Measurements from ENCODE around the gene RUSF1. TPM values are rescaled to one million over a fixed set of nuclear protein-coding genes. Genes with fewer than 3 reads are reported as not detected.
A peak's percentile ranks its signal among the peaks of the same experiment; 100 is the strongest.

Gene RUSF1
- total and polyA plus RNA-seq, 8 donors, result 21.4 to 171 (median 47.0) TPM

DNA sequence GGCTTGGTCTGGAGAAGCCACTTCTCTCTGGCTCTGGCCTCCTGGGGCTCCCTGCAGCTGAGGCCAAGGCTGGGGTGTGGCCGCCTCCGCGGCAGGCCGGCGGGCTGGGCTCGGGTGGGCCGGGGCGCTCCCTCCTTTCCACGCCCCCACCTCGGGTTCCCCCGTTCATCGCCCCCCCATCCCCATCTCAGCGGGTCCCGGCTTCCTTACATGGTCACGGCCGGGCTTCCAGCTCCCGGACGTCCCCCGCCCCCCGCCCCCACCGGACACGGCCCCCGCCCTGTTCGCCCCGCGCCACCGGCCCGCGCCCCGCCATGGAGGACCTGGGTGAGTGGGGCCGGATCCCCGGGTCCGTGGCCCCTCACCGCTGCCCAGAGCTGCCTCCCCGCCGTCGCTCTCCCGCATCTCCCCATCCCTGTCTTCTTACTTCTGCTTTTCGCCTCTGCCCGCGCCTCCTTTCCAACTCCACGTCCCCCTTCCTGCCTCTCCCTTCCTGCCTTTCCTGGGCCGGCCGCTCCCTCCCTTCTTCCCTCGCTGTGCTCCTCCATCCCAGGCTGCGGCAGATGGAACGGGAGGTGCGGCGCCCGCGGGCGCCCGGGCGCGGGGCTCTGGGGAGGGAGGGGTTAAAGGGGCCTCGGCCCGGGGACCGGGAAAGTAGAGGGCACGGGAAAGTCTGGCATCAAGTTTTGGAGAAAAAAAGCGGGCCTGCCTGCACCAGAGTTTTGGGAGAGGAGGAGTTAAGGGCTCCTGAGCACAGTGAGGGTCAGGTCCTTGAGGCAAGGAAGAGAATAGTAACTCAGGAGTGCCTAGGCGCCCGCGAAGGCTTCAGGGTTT lies 36.1 kb downstream of the RUSF1 start, which contains the start of gene TGFB1I1:
Gene TGFB1I1 (plus strand): TSS at position 278 of the 834 bp plus-strand sequence. CDS start 37 bp downstream, at position 315.
- TF ChIP-seq, protein P1, sequence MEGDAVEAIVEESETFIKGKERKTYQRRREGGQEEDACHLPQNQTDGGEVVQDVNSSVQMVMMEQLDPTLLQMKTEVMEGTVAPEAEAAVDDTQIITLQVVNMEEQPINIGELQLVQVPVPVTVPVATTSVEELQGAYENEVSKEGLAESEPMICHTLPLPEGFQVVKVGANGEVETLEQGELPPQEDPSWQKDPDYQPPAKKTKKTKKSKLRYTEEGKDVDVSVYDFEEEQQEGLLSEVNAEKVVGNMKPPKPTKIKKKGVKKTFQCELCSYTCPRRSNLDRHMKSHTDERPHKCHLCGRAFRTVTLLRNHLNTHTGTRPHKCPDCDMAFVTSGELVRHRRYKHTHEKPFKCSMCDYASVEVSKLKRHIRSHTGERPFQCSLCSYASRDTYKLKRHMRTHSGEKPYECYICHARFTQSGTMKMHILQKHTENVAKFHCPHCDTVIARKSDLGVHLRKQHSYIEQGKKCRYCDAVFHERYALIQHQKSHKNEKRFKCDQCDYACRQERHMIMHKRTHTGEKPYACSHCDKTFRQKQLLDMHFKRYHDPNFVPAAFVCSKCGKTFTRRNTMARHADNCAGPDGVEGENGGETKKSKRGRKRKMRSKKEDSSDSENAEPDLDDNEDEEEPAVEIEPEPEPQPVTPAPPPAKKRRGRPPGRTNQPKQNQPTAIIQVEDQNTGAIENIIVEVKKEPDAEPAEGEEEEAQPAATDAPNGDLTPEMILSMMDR (IDR thresholded peaks at IDR 0.05), result no peak
- no peak for TF ChIP-seq EP300 (IDR thresholded peaks at IDR 0.05)
- intact Hi-C loops (cut with DNase I; ENCODE audit: low total_unique reads), result no loop called here
- Histone ChIP-seq H3K4me1 (peaks cover 24 to 62% (median 51%) of the 10 kb centered on the region in 4 donors), H3K36me3 (peaks cover 12 to 42% (median 35%) of the 10 kb centered on the region in 4 donors), H3K27me3 (peaks cover 0 to 14% (median 0%) of the 10 kb centered on the region in 3 donors), H3K4me3 (peak within 1 kb of the TSS; percentile 56 to 81 (median 68)), H3K9me3 (no peaks in the 10 kb centered on the region), H3K27ac (peak within 1 kb of the TSS; percentile 70 to 96 (median 88))
- DNase-seq, result peak in 1 of 2 donors; percentile 90
- 0 to 2% (median 1%) methylated on average over 27 to 63 of the region's 63 CpGs for WGBS, 5 donors

DNA sequence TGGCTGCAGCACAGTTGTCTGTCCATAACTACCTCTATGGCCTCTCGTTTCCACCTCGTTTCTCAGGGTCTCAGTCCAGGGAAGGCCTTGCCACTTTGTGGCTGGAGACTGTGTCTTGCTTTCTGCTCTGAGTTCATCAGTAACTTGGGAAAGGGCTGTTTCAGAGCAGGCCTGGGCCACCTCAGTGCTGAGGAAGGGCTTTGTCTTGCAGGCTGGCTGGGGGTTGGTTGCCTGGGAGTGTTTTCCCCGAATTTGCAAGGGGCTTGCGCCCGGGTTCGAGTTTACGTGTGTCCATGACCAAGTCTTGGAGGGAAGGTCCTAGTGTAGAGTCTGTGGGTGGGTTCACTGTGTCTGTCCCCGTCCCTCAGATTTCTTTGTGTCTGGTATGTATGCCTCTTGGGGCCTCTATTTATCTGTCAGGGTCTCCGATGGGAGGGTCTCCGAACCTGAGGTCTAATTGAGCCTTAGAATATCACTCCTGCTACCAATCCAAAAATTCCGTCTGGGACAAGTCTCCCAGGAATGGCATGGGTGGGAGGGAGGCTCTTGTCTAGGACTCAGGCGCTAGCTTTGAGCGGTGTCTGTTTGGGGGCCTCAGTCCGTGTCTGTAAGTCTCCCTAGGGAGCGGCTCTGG lies 36.8 kb downstream of the RUSF1 start:
- peaks cover 0 to 14% (median 0%) of the 10 kb centered on the region in 3 donors for H3K27me3 ChIP-seq
- intact Hi-C loops (cut with DNase I; ENCODE audit: low total_unique reads), result no loop called here
- TF ChIP-seq EP300 (IDR thresholded peaks at IDR 0.05), result no peak
- TF ChIP-seq, protein P1 (IDR thresholded peaks at IDR 0.05), result no peak
- no peak for TF ChIP-seq POLR2AphosphoS5 (IDR thresholded peaks at IDR 0.05)
- TF ChIP-seq POLR2A (IDR thresholded peaks at IDR 0.05), result no peak
- H3K9me3 ChIP-seq, result no peaks in the 10 kb centered on the region
- peaks cover 15 to 42% (median 37%) of the 10 kb centered on the region in 4 donors for H3K36me3 ChIP-seq
- peak overlapping the region; percentile 56 to 81 (median 68) for H3K4me3 ChIP-seq
- H3K4me1 ChIP-seq, result peaks cover 20 to 56% (median 44%) of the 10 kb centered on the region in 4 donors
- peak overlapping the region; percentile 48 to 96 (median 88) for H3K27ac ChIP-seq
- DNase-seq, result no peak
- 28 to 57% (median 44%) methylated on average over 11 to 15 of the region's 15 CpGs for WGBS, 5 donors

DNA sequence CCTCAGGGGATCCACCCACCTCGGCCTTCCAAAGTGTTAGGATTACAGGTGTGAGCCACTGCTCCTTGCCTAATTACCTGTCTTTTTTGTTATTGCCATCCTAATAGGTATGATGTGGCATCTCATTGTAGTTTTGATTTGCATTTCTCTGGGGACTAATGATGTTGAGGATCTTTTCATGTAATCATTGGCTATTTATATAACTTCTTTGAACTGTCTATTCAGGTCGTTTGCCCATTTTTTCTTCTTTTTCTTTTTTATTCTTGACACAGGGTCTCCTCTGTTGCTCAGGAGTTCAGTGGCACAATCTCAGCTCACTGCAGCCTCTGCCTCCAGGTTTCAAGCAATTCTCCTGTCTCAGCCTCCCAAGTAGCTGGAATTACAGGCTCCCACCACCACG lies 37.6 kb downstream of the RUSF1 start:
- 76 to 84% (median 80%) methylated on average over 3 of the region's 3 CpGs for WGBS, 5 donors
- H3K4me1 ChIP-seq, result peaks cover 13 to 48% (median 36%) of the 10 kb centered on the region in 4 donors
- no peak overlapping the region for H3K4me3 ChIP-seq
- H3K36me3 ChIP-seq, result peaks cover 22 to 42% (median 37%) of the 10 kb centered on the region in 4 donors
- peak overlapping the region in 4 of 5 donors; percentile 88 to 96 (median 92) for H3K27ac ChIP-seq
- peaks cover 0 to 14% (median 0%) of the 10 kb centered on the region in 3 donors for H3K27me3 ChIP-seq
- no peak for DNase-seq
- intact Hi-C loops (cut with DNase I; ENCODE audit: low total_unique reads), result no loop called here
- H3K9me3 ChIP-seq, result no peaks in the 10 kb centered on the region
- TF ChIP-seq POLR2AphosphoS5 (IDR thresholded peaks at IDR 0.05), result no peak
- TF ChIP-seq POLR2A (IDR thresholded peaks at IDR 0.05), result no peak
- TF ChIP-seq, protein P1 (IDR thresholded peaks at IDR 0.05), result no peak
- no peak for TF ChIP-seq EP300 (IDR thresholded peaks at IDR 0.05)

DNA sequence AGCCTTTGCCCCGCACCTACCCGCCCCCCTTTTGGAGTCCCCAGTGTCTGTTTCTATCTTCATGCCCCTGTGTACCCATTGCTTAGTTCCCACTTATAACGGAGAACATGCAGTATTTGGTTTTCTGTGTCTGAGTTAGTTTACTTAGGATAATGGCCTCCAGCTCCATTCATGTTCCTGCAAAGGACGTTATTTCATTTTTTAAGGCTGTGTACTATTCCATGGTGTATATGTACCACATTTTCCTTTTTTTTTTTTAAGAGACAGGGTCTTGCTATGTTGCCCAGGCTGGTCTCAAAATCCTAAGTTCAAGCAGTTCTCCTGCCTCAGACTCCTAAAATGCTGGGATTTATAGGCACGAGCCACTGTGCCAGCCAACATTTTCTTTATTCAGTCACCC lies 40.3 kb downstream of the RUSF1 start:
- Histone ChIP-seq H3K9me3 (no peaks in the 10 kb centered on the region), H3K4me3 (no peak overlapping the region), H3K36me3 (peaks cover 32 to 46% (median 46%) of the 10 kb centered on the region in 4 donors), H3K27ac (no peak overlapping the region), H3K27me3 (peaks cover 0 to 13% (median 0%) of the 10 kb centered on the region in 3 donors), H3K4me1 (peaks cover 6 to 22% (median 22%) of the 10 kb centered on the region in 4 donors)
- TF ChIP-seq POLR2A (IDR thresholded peaks at IDR 0.05) (no peak), EP300 (IDR thresholded peaks at IDR 0.05) (no peak), POLR2AphosphoS5 (IDR thresholded peaks at IDR 0.05) (no peak)
- TF ChIP-seq, protein P1 (IDR thresholded peaks at IDR 0.05), result no peak
- no peak for DNase-seq
- intact Hi-C loops (cut with DNase I; ENCODE audit: low total_unique reads), result no loop called here
- WGBS, 5 donors, result 84 to 99% (median 93%) methylated on average over 5 of the region's 5 CpGs
